Neural cell (in vitro differentiated cells): ENCODE results near the gene KDM4C. TPM values are rescaled to one million over a fixed set of nuclear protein-coding genes. Genes with fewer than 3 reads are reported as not detected.

Experiments
- H2AFZ ChIP-seq: fragments of 200-600, 300-800 bp; sonication (generic), shearing (Covaris generic); 2 replicates; pipeline ENCODE4 v1.6.0; 2014; ENCODE audit warnings: low read depth, mild to moderate bottlenecking, antibody characterized with exemption, low read length, moderate library complexity
- H3F3A ChIP-seq: fragments of 200-600 bp; shearing (Covaris generic); 2 replicates; pipeline ENCODE4 v1.6.1; 2016; ENCODE audit warnings: mild to moderate bottlenecking, moderate library complexity, mixed read lengths, antibody characterized with exemption, low read length; ENCODE audit not compliant: insufficient read depth, poor library complexity, severe bottlenecking
- H3K27ac ChIP-seq: fragments of 200-600, 300-800 bp; sonication (generic), shearing (Covaris generic); 2 replicates; pipeline ENCODE4 v1.5.1; 2014; ENCODE audit warnings: mild to moderate bottlenecking, low read length, moderate library complexity
- H3K27me3 ChIP-seq: fragments of 300-800, 200-600 bp; sonication (generic), shearing (Covaris generic); 2 replicates; pipeline ENCODE4 v1.6.0; 2014; ENCODE audit warnings: mild to moderate bottlenecking, low read depth, low read length, moderate library complexity; ENCODE audit not compliant: insufficient read depth
- H3K36me3 ChIP-seq: fragments of 300-800, 200-600 bp; sonication (generic), shearing (Covaris generic); 2 replicates; pipeline ENCODE4 v1.5.1; 2014; ENCODE audit warnings: mild to moderate bottlenecking, antibody characterized with exemption, low read length, moderate library complexity; ENCODE audit not compliant: insufficient read depth
- H3K4me2 ChIP-seq: fragments of 300-800, 200-600 bp; sonication (generic), shearing (Covaris generic); 2 replicates; pipeline ENCODE4 v1.6.0; 2014; ENCODE audit warnings: mild to moderate bottlenecking, low read length
- H3K4me3 ChIP-seq: fragments of 300-800, 200-600 bp; sonication (generic), shearing (Covaris generic); 2 replicates; pipeline ENCODE4 v1.5.1; 2014; ENCODE audit warnings: mild to moderate bottlenecking, low read length, moderate library complexity
- H3K79me2 ChIP-seq: fragments of 200-600 bp; shearing (Covaris generic); replicated peaks from 2 replicates; pipeline ENCODE4 v1.6.0; 2014; ENCODE audit warnings: mild to moderate bottlenecking, low read length, moderate library complexity; ENCODE audit not compliant: insufficient read depth
- H3K9ac ChIP-seq: fragments of 300-800, 200-600 bp; sonication (generic), shearing (Covaris generic); 2 replicates; pipeline ENCODE4 v1.6.1; 2016; ENCODE audit warnings: mild to moderate bottlenecking, low read length, mixed read lengths
- H3K9me2 ChIP-seq: fragments of 200-600 bp; shearing (Covaris generic); 2 replicates; pipeline ENCODE4 v1.6.1; 2016; ENCODE audit warnings: mild to moderate bottlenecking, low read length, mixed read lengths; ENCODE audit not compliant: insufficient read depth
- H3K9me3 ChIP-seq: fragments of 200-600, 300-800 bp; sonication (generic), shearing (Covaris generic); 2 replicates; pipeline ENCODE4 v1.6.1; 2016; ENCODE audit warnings: mild to moderate bottlenecking, mixed run types, low read length, moderate library complexity, mixed read lengths
- H4K20me1 ChIP-seq: fragments of 200-600 bp; shearing (Covaris generic); 2 replicates; pipeline ENCODE4 v1.6.1; 2016; ENCODE audit warnings: mild to moderate bottlenecking, mixed run types; ENCODE audit not compliant: insufficient read depth
- CTCF ChIP-seq: fragments of 450-650 bp; IDR thresholded peaks from 2 replicates; pipeline ENCODE4 v1.5.1; 2014; ENCODE audit warnings: antibody characterized with exemption, mild to moderate bottlenecking, moderate library complexity; ENCODE audit not compliant: poor library complexity, severe bottlenecking
- EP300 ChIP-seq: fragments of 450-650 bp; conservative IDR thresholded peaks from 2 replicates; pipeline ENCODE4 v1.6.1; 2014; ENCODE audit warnings: antibody characterized with exemption, mild to moderate bottlenecking, moderate library complexity; ENCODE audit not compliant: poor library complexity, severe bottlenecking
- EZH2 ChIP-seq: fragments of 200-600, 300-800 bp; shearing (Covaris generic), sonication (generic); IDR thresholded peaks from 2 replicates; pipeline ENCODE4 v1.6.1; 2014; ENCODE audit warnings: antibody characterized with exemption, low read length, borderline replicate concordance, mild to moderate bottlenecking; ENCODE audit not compliant: insufficient read depth, poor library complexity, severe bottlenecking
- MXI1 ChIP-seq: fragments of 450-650 bp; conservative IDR thresholded peaks from 2 replicates; pipeline ENCODE4 v1.6.1; 2014; ENCODE audit warnings: antibody characterized with exemption, mild to moderate bottlenecking; ENCODE audit not compliant: poor library complexity, severe bottlenecking
- POLR2AphosphoS5 ChIP-seq: IDR thresholded peaks from 2 replicates; pipeline ENCODE4 v1.6.1; 2012
- RAD21 ChIP-seq: fragments of 450-650 bp; conservative IDR thresholded peaks from 2 replicates; pipeline ENCODE4 v1.6.1; 2014; ENCODE audit warnings: antibody characterized with exemption, mild to moderate bottlenecking, moderate library complexity
- REST ChIP-seq: IDR thresholded peaks from 2 replicates; pipeline ENCODE4 v1.6.1; 2012; ENCODE audit warnings: borderline replicate concordance
- SMC3 ChIP-seq: fragments of 450-650 bp; conservative IDR thresholded peaks from 2 replicates; pipeline ENCODE4 v1.6.1; 2014; ENCODE audit warnings: antibody characterized with exemption, mild to moderate bottlenecking, moderate library complexity; ENCODE audit not compliant: poor library complexity
- TAF1 ChIP-seq: IDR thresholded peaks from 2 replicates; pipeline ENCODE4 v1.6.1; 2012; ENCODE audit warnings: low read depth
- polyA plus RNA-seq: library from polyadenylated mRNA; depleted of rRNA; stranded (reverse); fragments of >200 nt; gene quantifications from 2 replicates; pipeline ENCODE4 v1.2.3, GENCODE V29; 2014

KDM4C gene
- polyA plus RNA-seq, 1 donor from 2014 or later, result 21.1 TPM

- H3K36me3 ChIP-seq, result no peaks in the 10 kb centered on the region
- H3K4me3 ChIP-seq, result no peak overlapping the region
- no peaks in the 10 kb centered on the region for H3K9me3 ChIP-seq
- no peak overlapping the region for H3K4me2 ChIP-seq
- H2AFZ ChIP-seq, result no peak overlapping the region
- no peak overlapping the region for H3K9ac ChIP-seq
- no peak for TF ChIP-seq MXI1
- TF ChIP-seq TAF1, result no peak
- TF ChIP-seq CTCF, result no peak
- no peak for TF ChIP-seq POLR2AphosphoS5
- no peak for TF ChIP-seq RAD21
- TF ChIP-seq SMC3, result no peak
- TF ChIP-seq EP300, result no peak
- TF ChIP-seq EZH2, result no peak
- no peak for TF ChIP-seq REST
- no peaks in the 10 kb centered on the region for H3K9me2 ChIP-seq
- H3K27ac ChIP-seq, result no peak overlapping the region
- no peaks in the 10 kb centered on the region for H3F3A ChIP-seq
- no peaks in the 10 kb centered on the region for H4K20me1 ChIP-seq
- H3K79me2 ChIP-seq, result no peaks in the 10 kb centered on the region
- H3K27me3 ChIP-seq, result no peaks in the 10 kb centered on the region
Observed at GRCh38 chr9:7145361-7146069, 387.7 kb downstream of the KDM4C start.

GRCh38 chr9:7146582-7146981, 388.8 kb downstream of the KDM4C start:
- Histone ChIP-seq H3K9me3 (no peaks in the 10 kb centered on the region), H3K4me2 (no peak overlapping the region), H3K36me3 (no peaks in the 10 kb centered on the region), H3K79me2 (no peaks in the 10 kb centered on the region), H3K27ac (no peak overlapping the region), H3K27me3 (no peaks in the 10 kb centered on the region), H3F3A (no peaks in the 10 kb centered on the region), H3K9me2 (no peaks in the 10 kb centered on the region), H2AFZ (no peak overlapping the region), H3K9ac (no peak overlapping the region), H4K20me1 (no peaks in the 10 kb centered on the region), H3K4me3 (no peak overlapping the region)
- no peak for TF ChIP-seq EZH2
- TF ChIP-seq MXI1, result no peak
- no peak for TF ChIP-seq SMC3
- no peak for TF ChIP-seq REST
- TF ChIP-seq EP300, result no peak
- TF ChIP-seq CTCF, result no peak
- TF ChIP-seq RAD21, result no peak
- no peak for TF ChIP-seq TAF1
- no peak for TF ChIP-seq POLR2AphosphoS5
